ENCODE measurements around the gene ABLIM3. TPM values are rescaled to one million over a fixed set of nuclear protein-coding genes. Genes with fewer than 3 reads are reported as not detected.

Gene ABLIM3
- total and polyA plus RNA-seq, 2 of the 8 experiments (the other 6 are each of a cell fraction or from before 2014, with no cell fraction given), result 0.36 to 0.56 TPM

- Histone ChIP-seq H2AK5ac (ENCODE audit: low read depth, low read length) (no peak overlapping the region), H3K56ac (replicated peaks; ENCODE audit: insufficient read length, low read depth, low read length) (no peak overlapping the region), H2BK5ac (ENCODE audit: low read depth, low read length) (no peak overlapping the region), H2BK20ac (ENCODE audit: low read length) (no peak overlapping the region), H3K36me3 (ENCODE audit: control insufficient read depth in 2 of 4, insufficient read depth in 4 of 4, low read length in 3 of 4) (no peaks in the 10 kb centered on the region), H3K27ac (ENCODE audit: low read depth, low read length) (no peak overlapping the region), H3K4me2 (ENCODE audit: insufficient read depth in 1 of 2, low read depth in 2 of 2, low read length in 2 of 2) (no peak overlapping the region), H2BK15ac (ENCODE audit: low read length) (no peak overlapping the region), H2BK12ac (ENCODE audit: low read depth, low read length) (no peak overlapping the region), H3K4me3 (ENCODE audit: extremely low read depth in 1 of 4, insufficient read depth in 2 of 4, low read depth in 3 of 4, low read length in 4 of 4) (no peak overlapping the region), H3K79me2 (ENCODE audit: control insufficient read depth in 1 of 2, insufficient read depth in 2 of 2, low read length in 2 of 2) (no peaks in the 10 kb centered on the region), H3K23ac (ENCODE audit: insufficient read length) (no peak overlapping the region), H4K91ac (replicated peaks; ENCODE audit: insufficient read length, low read length) (no peak overlapping the region), H3K4ac (replicated peaks; ENCODE audit: insufficient read length, low read depth, low read length) (no peak overlapping the region), H3K18ac (ENCODE audit: extremely low read depth, low read length) (no peak overlapping the region), H3K23me2 (ENCODE audit: low read depth, low read length) (no peaks in the 10 kb centered on the region), H2AFZ (ENCODE audit: low read length) (no peak overlapping the region), H3K4me1 (replicated peaks in 1 of 4; ENCODE audit: control insufficient read depth in 3 of 4, insufficient read depth in 4 of 4, low read length in 3 of 4) (peaks cover 0 to 4% (median 0%) of the 10 kb centered on the region in 4 experiments; a peak in 1 of 7 replicates), H3K14ac (ENCODE audit: insufficient read length) (no peak overlapping the region), H4K8ac (ENCODE audit: extremely low read depth, insufficient read depth, low read length) (no peak overlapping the region), H4K5ac (ENCODE audit: insufficient read length, low read depth, low read length) (no peak overlapping the region), H3K27me3 (replicated peaks in 1 of 4; ENCODE audit: control insufficient read depth in 3 of 4, extremely low read depth in 1 of 4, insufficient read depth in 3 of 4, low read length in 3 of 4) (no peaks in the 10 kb centered on the region; a peak in 1 of 7 replicates), H4K20me1 (replicated peaks in 1 of 2; ENCODE audit: control insufficient read depth in 1 of 2, insufficient read depth in 2 of 2, low read length in 2 of 2) (peaks cover 0 to 2% of the 10 kb centered on the region in 2 experiments), H3K9me3 (ENCODE audit: insufficient read depth in 2 of 2, low read depth in 1 of 2, low read length in 1 of 2) (no peaks in the 10 kb centered on the region), H3K79me1 (ENCODE audit: low read depth, low read length) (no peaks in the 10 kb centered on the region), H2BK120ac (replicated peaks; ENCODE audit: low read depth, low read length) (no peak overlapping the region), H3K9ac (replicated peaks in 1 of 4; ENCODE audit: extremely low read depth in 1 of 4, low read depth in 3 of 4, low read length in 3 of 4) (no peak overlapping the region)
- ChIA-PET POLR2A (ENCODE audit: partially characterized antibody) (no interaction called here), CTCF (ENCODE audit: partially characterized antibody) (interaction anchor here (0.7 to 6.8 kb wide), 12 partner anchors 7 to 399 kb away, joined by 3 to 62 read pairs (median 4); partner anchors contain the start of gene ABLIM3)
- DNase-seq (ENCODE audit: low read depth in 1 of 2, low spot score in 2 of 2) (no peak), FAIRE-seq (no peak)
- 88% methylated on average over 1 of the region's 1 CpG; no CpG with 5 or more reads in 1 of the 2 experiments for WGBS, 2 experiments (ENCODE audit: extremely low coverage in 1 of 2, insufficient coverage in 1 of 2, insufficient read length in 1 of 2, insufficient replicate concordance in 2 of 2, low coverage in 1 of 2, low lambda C conversion rate in 2 of 2, missing lambda C conversion rate in 1 of 2)
- TF ChIP-seq KDM1A (IDR thresholded peaks at IDR 0.05; ENCODE audit: borderline replicate concordance, low read length), result no peak
- no peak for TF ChIP-seq ATF3 (IDR thresholded peaks at IDR 0.05; ENCODE audit: insufficient read depth, low read depth, low read length)
- no peak for TF ChIP-seq POLR2A (IDR thresholded peaks at IDR 0.05; ENCODE audit: control extremely low read depth in 1 of 2, low read depth in 2 of 2, low read length in 2 of 2)
Observed at GRCh38 chr5:149132474-149132873, 8.8 kb upstream of the ABLIM3 start.
